GM21825 (cell line): ENCODE measurements around the gene XPO5.
"Not testable (repeated sequence)": the region's sequence is repeated elsewhere in the genome, so short reads cannot be mapped to it uniquely, and the experiment has no call there.

Experiments used
- ATAC-seq: cut with Tn5 transposase; IDR thresholded peaks from one replicate; pipeline ENCODE4 v1.9.1; 2021; ENCODE audit warnings: mild to moderate bottlenecking, moderate library complexity; ENCODE audit not compliant: unreplicated experiment

Gene XPO5

GRCh38 chr6:43575772-43576551 lies at the start of gene XPO5, which contains the start of gene POLH:
XPO5 (minus strand) TSS chr6:43576038; CDS start chr6:43575864, 174 bp downstream.
POLH (plus strand) TSS chr6:43576185; CDS start chr6:43582320, 6,135 bp downstream.
- ATAC-seq: peak; percentile 86

- no peak for ATAC-seq
Observed at GRCh38 chr6:43625393-43625992, 49.7 kb upstream of the XPO5 start.

GRCh38 chr6:43624786-43625288 lies 49.0 kb upstream of the XPO5 start:
- no peak for ATAC-seq

- ATAC-seq: no peak
Observed at GRCh38 chr6:43623880-43624785, 48.3 kb upstream of the XPO5 start.

- no peak for ATAC-seq
Observed at GRCh38 chr6:43622541-43622940, 46.7 kb upstream of the XPO5 start.

GRCh38 chr6:43621836-43622180 lies 46.0 kb upstream of the XPO5 start:
- no peak for ATAC-seq

GRCh38 chr6:43621078-43621835 lies 45.4 kb upstream of the XPO5 start:
- no peak for ATAC-seq

- ATAC-seq: no peak
Observed at GRCh38 chr6:43616725-43617472, 41.1 kb upstream of the XPO5 start.

- no peak for ATAC-seq
Observed at GRCh38 chr6:43614396-43614730, 38.5 kb upstream of the XPO5 start.

- no peak for ATAC-seq
Observed at GRCh38 chr6:43613721-43614395, 38.0 kb upstream of the XPO5 start.

- ATAC-seq: no peak
Observed at GRCh38 chr6:43610431-43610830, 34.6 kb upstream of the XPO5 start.

- ATAC-seq: no peak
Observed at GRCh38 chr6:43609402-43609801, 33.6 kb upstream of the XPO5 start.

- ATAC-seq: no peak
Observed at GRCh38 chr6:43608807-43609206, 33.0 kb upstream of the XPO5 start.

- ATAC-seq: no peak
Observed at GRCh38 chr6:43608310-43608763, 32.5 kb upstream of the XPO5 start.

- ATAC-seq: no peak
Observed at GRCh38 chr6:43606019-43606418, 30.2 kb upstream of the XPO5 start.

GRCh38 chr6:43604174-43604573 lies 28.3 kb upstream of the XPO5 start:
- no peak for ATAC-seq

- ATAC-seq: no peak
Observed at GRCh38 chr6:43600595-43600994, 24.8 kb upstream of the XPO5 start.

- ATAC-seq: no peak
Observed at GRCh38 chr6:43593938-43594337, 18.1 kb upstream of the XPO5 start.

- ATAC-seq: not testable (repeated sequence)
Observed at GRCh38 chr6:43589564-43589963, 13.7 kb upstream of the XPO5 start.
